Osteoblast (primary cell): ENCODE data around the gene SMYD2. TPM values are rescaled to one million over a fixed set of nuclear protein-coding genes. Genes with fewer than 3 reads are reported as not detected.

Source experiments
- DNase-seq: peaks from one replicate; pipeline ENCODE4 v3.0.0; 2011; ENCODE audit warnings: low spot score, mixed read lengths; ENCODE audit not compliant: insufficient read length; ENCODE audit errors: missing footprints
- H2AFZ ChIP-seq: 2 replicates; pipeline ENCODE4 v1.6.0; 2011; ENCODE audit warnings: mild to moderate bottlenecking, low read length
- H3K27ac ChIP-seq: 2 replicates; pipeline ENCODE4 v1.5.1; 2011; ENCODE audit warnings: mild to moderate bottlenecking, low read depth, low read length, moderate library complexity
- H3K27me3 ChIP-seq: 2 replicates; pipeline ENCODE4 v1.6.0; 2012; ENCODE audit warnings: mild to moderate bottlenecking, control low read depth, inconsistent platforms, low read length, moderate library complexity; ENCODE audit not compliant: insufficient read depth
- H3K36me3 ChIP-seq: 2 replicates; pipeline ENCODE4 v1.5.1; 2011; ENCODE audit warnings: mild to moderate bottlenecking, low read length, control low read depth, moderate library complexity; ENCODE audit not compliant: insufficient read depth
- H3K4me1 ChIP-seq: 2 replicates; pipeline ENCODE4 v1.5.1; 2011; ENCODE audit warnings: mild to moderate bottlenecking, low read length, control low read depth, moderate library complexity; ENCODE audit not compliant: insufficient read depth
- H3K4me2 ChIP-seq: 2 replicates; pipeline ENCODE4 v1.6.0; 2011; ENCODE audit warnings: mild to moderate bottlenecking, low read length; ENCODE audit not compliant: insufficient read depth
- H3K4me3 ChIP-seq: fragments of 200-600 bp; sonication (generic); 3 replicates; pipeline ENCODE4 v1.5.1; 2012; ENCODE audit warnings: mild to moderate bottlenecking, low read length, inconsistent platforms; ENCODE audit not compliant: insufficient read depth
- H3K79me2 ChIP-seq: 2 replicates; pipeline ENCODE4 v1.6.0; 2012; ENCODE audit warnings: mild to moderate bottlenecking, low read length, control low read depth, inconsistent platforms; ENCODE audit not compliant: insufficient read depth
- H3K9me3 ChIP-seq: 2 replicates; pipeline ENCODE4 v1.5.1; 2011; ENCODE audit warnings: low read depth, low read length, control low read depth
- H4K20me1 ChIP-seq: 2 replicates; pipeline ENCODE4 v1.6.0; 2012; ENCODE audit warnings: mild to moderate bottlenecking, low read length, control low read depth; ENCODE audit not compliant: insufficient read depth
- CTCF ChIP-seq: IDR thresholded peaks from 2 replicates; pipeline ENCODE4 v1.5.1; 2011; ENCODE audit warnings: mild to moderate bottlenecking, low read depth, low read length, moderate library complexity; ENCODE audit errors: extremely low read depth
- total RNA-seq: library from RNA; depleted of rRNA; stranded (reverse); fragments of >200 nt; gene quantifications from 2 replicates; pipeline ENCODE4 v1.2.3, GENCODE V29; 2012

SMYD2 gene
- total RNA-seq, 1 donor = 39.4 TPM

GRCh38 chr1:214255509-214255908 lies 25.4 kb upstream of the SMYD2 start:
- Histone ChIP-seq H3K36me3 (no peaks in the 10 kb centered on the region), H3K79me2 (no peaks in the 10 kb centered on the region), H2AFZ (no peak overlapping the region), H3K4me1 (peaks cover 6% of the 10 kb centered on the region), H3K4me2 (no peak overlapping the region), H3K9me3 (peaks cover 2% of the 10 kb centered on the region), H3K27ac (no peak overlapping the region), H4K20me1 (no peaks in the 10 kb centered on the region), H3K4me3 (no peak overlapping the region), H3K27me3 (no peaks in the 10 kb centered on the region)
- DNase-seq = no peak
- TF ChIP-seq CTCF = no peak

GRCh38 chr1:214259353-214259977 lies 21.5 kb upstream of the SMYD2 start:
- DNase-seq = no peak
- H3K4me3 ChIP-seq = no peak overlapping the region
- H2AFZ ChIP-seq = peak overlapping the region; percentile 76
- no peak for TF ChIP-seq CTCF
- peaks cover 3% of the 10 kb centered on the region for H3K27me3 ChIP-seq
- H3K79me2 ChIP-seq = no peaks in the 10 kb centered on the region
- peaks cover 2% of the 10 kb centered on the region for H3K9me3 ChIP-seq
- peaks cover 11% of the 10 kb centered on the region for H3K4me1 ChIP-seq
- peak overlapping the region; percentile 42 for H3K4me2 ChIP-seq
- no peaks in the 10 kb centered on the region for H4K20me1 ChIP-seq
- H3K27ac ChIP-seq = no peak overlapping the region
- H3K36me3 ChIP-seq = no peaks in the 10 kb centered on the region

GRCh38 chr1:214260561-214261205 lies 20.3 kb upstream of the SMYD2 start:
- Histone ChIP-seq H3K27ac (no peak overlapping the region), H2AFZ (no peak overlapping the region), H3K4me2 (no peak overlapping the region), H3K36me3 (no peaks in the 10 kb centered on the region), H3K4me1 (peaks cover 11% of the 10 kb centered on the region), H3K27me3 (peaks cover 9% of the 10 kb centered on the region), H3K9me3 (no peaks in the 10 kb centered on the region), H3K79me2 (no peaks in the 10 kb centered on the region), H3K4me3 (no peak overlapping the region), H4K20me1 (no peaks in the 10 kb centered on the region)
- no peak for DNase-seq
- no peak for TF ChIP-seq CTCF
